BLaER1 (cell line): ENCODE measurements around the gene GNL3L.
A peak's percentile ranks its signal among the peaks of the same experiment; 100 is the strongest.
"Not testable (repeated sequence)": the region's sequence is repeated elsewhere in the genome, so short reads cannot be mapped to it uniquely, and the experiment has no call there.

Experiments
- H3K27ac ChIP-seq: shearing (Covaris generic); formaldehyde crosslinking; 2 replicates; pipeline ENCODE4 v1.8.1; 2022
- H3K27me3 ChIP-seq: shearing (Covaris generic); formaldehyde crosslinking; 2 replicates; pipeline ENCODE4 v1.8.1; 2022
- H3K36me3 ChIP-seq: shearing (Covaris generic); formaldehyde crosslinking; 2 replicates; pipeline ENCODE4 v1.8.1; 2022
- H3K4me1 ChIP-seq: shearing (Covaris generic); formaldehyde crosslinking; 2 replicates; pipeline ENCODE4 v1.8.1; 2022
- H3K4me2 ChIP-seq: shearing (Covaris generic); formaldehyde crosslinking; 2 replicates; pipeline ENCODE4 v1.8.1; 2022
- H3K4me3 ChIP-seq: shearing (Covaris generic); formaldehyde crosslinking; 2 replicates; pipeline ENCODE4 v1.8.1; 2022
- H3K9ac ChIP-seq: shearing (Covaris generic); formaldehyde crosslinking; 2 replicates; pipeline ENCODE4 v1.8.1; 2022
- H3K9me3 ChIP-seq: shearing (Covaris generic); formaldehyde crosslinking; 2 replicates; pipeline ENCODE4 v1.8.1; 2022
- H4K20me1 ChIP-seq: shearing (Covaris generic); formaldehyde crosslinking; 2 replicates; pipeline ENCODE4 v1.8.1; 2022
- Cebpa-rat ChIP-seq: shearing (Covaris generic); IDR thresholded peaks from 2 replicates; pipeline ENCODE4 v1.8.1; 2022

The GNL3L gene

DNA sequence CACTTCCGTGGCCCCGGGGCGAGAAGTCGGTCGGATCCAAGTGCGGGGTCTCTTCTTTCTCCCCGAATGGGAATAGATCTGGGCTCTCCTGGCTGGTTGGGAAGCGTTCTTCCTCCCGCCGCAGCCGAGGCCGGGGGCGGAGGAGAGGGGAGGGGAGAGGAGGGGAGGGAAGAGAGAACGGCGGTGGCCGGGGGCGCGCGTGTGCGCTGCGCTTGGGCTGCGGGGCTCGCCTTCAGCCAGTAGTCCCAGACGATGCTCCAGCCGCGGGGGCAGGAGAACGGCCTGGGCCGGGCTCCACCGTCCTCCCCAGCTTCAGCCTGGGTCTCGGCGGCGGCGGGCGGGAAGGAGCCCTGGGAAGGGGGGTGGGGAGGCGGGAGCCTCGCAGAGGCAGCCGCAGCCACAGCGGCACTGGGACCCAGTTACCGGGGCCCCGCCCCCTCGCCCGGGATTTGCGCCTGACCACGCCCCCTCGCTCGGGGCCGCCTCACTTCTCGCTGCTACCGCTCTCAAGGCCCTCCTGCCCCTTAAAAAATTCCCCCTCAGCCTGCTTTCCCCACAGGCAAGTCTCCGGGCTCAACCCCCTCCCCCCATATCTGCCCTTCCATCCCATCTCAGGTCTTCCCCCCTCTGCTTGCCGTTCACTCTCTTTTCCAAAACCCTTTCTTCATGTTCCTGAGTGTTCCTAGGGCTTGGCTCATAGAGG, 34.1 kb upstream of the GNL3L start, which contains the start of gene FGD1:
FGD1 (minus strand) TSS at position 421 of the 703 bp plus-strand sequence. CDS start 802 bp downstream, outside the sequence.
- Histone ChIP-seq H3K4me2 (peak within 1 kb of the TSS; percentile 81), H4K20me1 (no peaks in the 10 kb centered on the region), H3K4me3 (peak within 1 kb of the TSS; percentile 72), H3K27ac (peak within 1 kb of the TSS; percentile 51), H3K9ac (peak within 1 kb of the TSS; percentile 78), H3K36me3 (no peaks in the 10 kb centered on the region), H3K4me1 (peaks cover 6% of the 10 kb centered on the region; the same call in 1 of the 2 replicates), H3K27me3 (peaks cover 55% of the 10 kb centered on the region), H3K9me3 (peaks cover 12% of the 10 kb centered on the region; the same call in 1 of the 2 replicates)
- TF ChIP-seq Cebpa-rat: no peak

DNA sequence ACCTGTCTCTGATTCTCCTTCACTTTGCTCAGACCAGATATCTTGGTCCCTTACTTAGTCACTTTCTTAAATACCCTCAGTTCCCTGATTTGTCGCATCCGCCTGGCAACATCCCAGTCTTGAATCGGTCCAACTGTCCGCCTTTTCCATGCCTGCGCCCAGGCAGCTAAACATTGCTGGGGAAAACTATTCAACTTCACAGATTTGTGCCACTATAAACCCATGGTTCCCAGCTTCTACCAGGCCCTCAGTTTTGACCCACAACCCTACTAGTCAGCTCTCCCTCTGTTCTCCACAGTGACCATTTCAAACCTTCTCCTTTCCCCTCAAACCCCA, 33.5 kb upstream of the GNL3L start:
- Histone ChIP-seq H3K4me1 (peaks cover 6% of the 10 kb centered on the region; the same call in 1 of the 2 replicates), H3K9ac (no peak overlapping the region), H3K27me3 (peaks cover 56% of the 10 kb centered on the region), H3K27ac (no peak overlapping the region), H3K36me3 (no peaks in the 10 kb centered on the region), H3K4me2 (peak overlapping the region; percentile 81), H3K9me3 (peaks cover 12% of the 10 kb centered on the region; the same call in 1 of the 2 replicates), H3K4me3 (peak overlapping the region; percentile 72), H4K20me1 (no peaks in the 10 kb centered on the region)
- no peak for TF ChIP-seq Cebpa-rat

DNA sequence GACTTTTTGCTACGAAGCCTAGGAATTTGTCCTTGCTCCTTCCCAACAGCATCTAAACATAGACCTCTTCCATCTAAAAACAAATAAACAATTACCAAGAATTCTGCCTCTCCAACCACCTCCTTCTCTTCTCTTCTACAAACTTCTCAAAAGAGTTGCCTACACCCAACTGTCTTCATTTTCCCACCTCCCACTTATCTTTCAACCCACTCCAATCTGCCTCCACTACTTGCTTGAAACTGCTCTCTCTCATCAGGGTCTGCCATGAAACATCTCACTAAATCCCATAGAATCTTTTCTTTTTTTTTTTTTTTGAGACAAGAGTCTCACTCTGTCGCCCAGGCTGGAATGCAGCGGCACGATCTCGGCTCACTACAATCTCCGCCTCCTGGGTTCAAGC, 33.1 kb upstream of the GNL3L start:
- TF ChIP-seq Cebpa-rat: no peak
- H3K9me3 ChIP-seq: peaks cover 12% of the 10 kb centered on the region; the same call in 1 of the 2 replicates
- H3K27me3 ChIP-seq: peaks cover 55% of the 10 kb centered on the region
- H3K27ac ChIP-seq: no peak overlapping the region
- no peaks in the 10 kb centered on the region for H4K20me1 ChIP-seq
- H3K36me3 ChIP-seq: no peaks in the 10 kb centered on the region
- no peak overlapping the region for H3K4me3 ChIP-seq
- H3K9ac ChIP-seq: no peak overlapping the region
- no peak overlapping the region for H3K4me2 ChIP-seq
- H3K4me1 ChIP-seq: peaks cover 6% of the 10 kb centered on the region; the same call in 1 of the 2 replicates

DNA sequence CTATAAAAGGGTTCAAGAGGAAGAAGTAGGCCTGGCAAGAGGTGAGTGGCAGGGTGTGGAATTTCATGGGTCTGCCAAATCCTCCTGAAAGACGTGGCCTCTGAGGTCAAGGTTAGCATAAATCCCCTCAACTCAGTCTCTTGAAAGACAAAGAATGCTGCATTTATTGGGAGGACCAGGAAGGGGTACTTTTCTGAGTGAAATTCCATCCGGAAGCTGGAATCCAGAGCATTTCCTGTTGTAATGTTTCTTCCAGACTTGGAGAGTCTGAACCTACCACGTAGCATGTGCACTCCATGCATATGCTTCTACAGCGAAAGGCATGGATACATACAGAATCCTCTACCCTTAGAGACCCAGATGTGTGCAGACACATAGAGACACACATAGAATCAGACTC, 20.6 kb upstream of the GNL3L start:
- Histone ChIP-seq H3K4me1 (no peaks in the 10 kb centered on the region), H3K9me3 (peaks cover 27% of the 10 kb centered on the region), H4K20me1 (no peaks in the 10 kb centered on the region), H3K4me2 (no peak overlapping the region), H3K9ac (no peak overlapping the region), H3K27me3 (peaks cover 15% of the 10 kb centered on the region; the same call in 1 of the 2 replicates), H3K4me3 (no peak overlapping the region), H3K36me3 (no peaks in the 10 kb centered on the region), H3K27ac (no peak overlapping the region)
- TF ChIP-seq Cebpa-rat: no peak

DNA sequence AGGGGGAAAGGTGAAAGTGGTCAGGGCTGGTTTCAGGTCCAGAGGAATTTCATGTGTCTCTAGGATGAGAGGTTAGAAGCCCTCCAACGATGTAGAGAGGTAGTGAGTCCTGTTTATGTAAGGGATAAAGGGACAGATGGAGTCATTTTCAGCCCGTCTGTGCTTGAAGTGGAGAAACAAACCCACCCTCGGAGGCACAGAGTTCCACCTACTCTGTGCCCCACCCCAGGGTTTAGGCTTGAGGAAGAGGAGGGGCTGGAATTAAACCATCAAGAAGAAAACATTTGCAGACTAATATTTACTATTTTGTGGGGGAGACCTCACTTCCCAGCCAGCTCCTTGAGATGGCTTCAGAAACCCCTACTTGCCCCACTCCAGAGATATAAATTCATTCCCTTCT, 868 bp upstream of the GNL3L start:
- Histone ChIP-seq H3K4me1 (peaks cover 14% of the 10 kb centered on the region), H3K4me2 (peak overlapping the region; percentile 60), H3K27ac (peak overlapping the region; percentile 92), H3K27me3 (peaks cover 31% of the 10 kb centered on the region), H3K9me3 (no peaks in the 10 kb centered on the region), H3K36me3 (peaks cover 11% of the 10 kb centered on the region; the same call in 1 of the 2 replicates), H4K20me1 (peaks cover 3% of the 10 kb centered on the region; the same call in 1 of the 2 replicates), H3K4me3 (peak overlapping the region; percentile 79; the same call in 1 of the 2 replicates), H3K9ac (no peak overlapping the region)
- TF ChIP-seq Cebpa-rat: no peak

DNA sequence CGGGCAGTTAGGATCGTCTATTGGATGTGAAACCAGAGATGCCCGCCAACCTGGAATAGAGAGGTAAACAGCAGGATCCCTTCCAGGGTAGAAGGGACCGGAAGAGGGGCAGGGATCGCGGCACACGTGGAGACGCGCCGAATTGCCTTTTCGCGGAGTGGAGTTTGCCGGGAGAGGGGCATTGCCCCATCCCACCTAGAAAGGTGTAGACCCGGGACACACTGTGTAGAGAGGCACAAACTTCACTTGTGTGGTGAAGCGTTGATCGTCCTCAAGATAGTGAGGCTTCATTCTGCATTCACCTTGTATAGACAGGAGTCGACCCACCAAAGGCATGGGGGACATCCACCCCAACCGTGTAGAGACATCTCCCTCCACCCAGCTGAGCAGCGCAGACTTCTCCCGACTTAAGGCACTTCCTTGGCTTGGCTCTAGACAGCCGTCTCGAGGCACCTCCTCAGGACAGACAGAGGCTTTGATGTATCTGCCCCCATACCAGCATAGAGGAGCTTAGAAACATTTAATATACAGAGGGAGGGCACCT, 410 bp downstream of the GNL3L start:
- peak overlapping the region; percentile 92 for H3K27ac ChIP-seq

DNA sequence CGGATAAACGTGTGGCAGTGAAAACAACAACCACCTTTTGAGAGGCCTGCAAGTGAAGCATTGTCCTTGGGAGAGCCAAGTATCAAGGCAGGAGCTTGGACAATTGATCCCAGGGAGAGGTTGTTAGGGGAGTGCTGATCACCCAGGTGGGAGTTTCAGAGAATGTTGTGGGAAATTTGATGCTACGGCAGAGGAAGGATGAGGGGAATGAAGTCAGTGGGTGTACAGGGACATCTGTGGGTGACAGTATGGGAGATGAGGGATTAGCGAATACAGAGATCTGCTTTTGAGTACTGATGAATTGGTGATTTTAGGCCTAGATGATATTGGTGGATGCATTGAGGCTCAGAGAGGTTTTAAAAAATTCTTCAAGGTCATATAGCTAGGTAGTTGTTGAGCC, 4.3 kb downstream of the GNL3L start:
- TF ChIP-seq Cebpa-rat: no peak
- Histone ChIP-seq H4K20me1 (peaks cover 49% of the 10 kb centered on the region), H3K4me3 (no peak overlapping the region), H3K4me2 (peak overlapping the region; percentile 12; the same call in 1 of the 2 replicates), H3K4me1 (peaks cover 14% of the 10 kb centered on the region), H3K27ac (no peak overlapping the region), H3K36me3 (peaks cover 45% of the 10 kb centered on the region), H3K9ac (no peak overlapping the region), H3K27me3 (peaks cover 61% of the 10 kb centered on the region), H3K9me3 (no peaks in the 10 kb centered on the region)

More for the DNA sequence above, 410 bp downstream of the GNL3L start:
- Histone ChIP-seq H3K9me3 (no peaks in the 10 kb centered on the region), H3K9ac (peak overlapping the region; percentile 92), H4K20me1 (peaks cover 16% of the 10 kb centered on the region), H3K4me2 (peak overlapping the region; percentile 81), H3K4me1 (peaks cover 14% of the 10 kb centered on the region), H3K27me3 (peaks cover 33% of the 10 kb centered on the region), H3K4me3 (peak overlapping the region; percentile 79), H3K36me3 (peaks cover 17% of the 10 kb centered on the region; the same call in 1 of the 2 replicates)
- no peak for TF ChIP-seq Cebpa-rat

DNA sequence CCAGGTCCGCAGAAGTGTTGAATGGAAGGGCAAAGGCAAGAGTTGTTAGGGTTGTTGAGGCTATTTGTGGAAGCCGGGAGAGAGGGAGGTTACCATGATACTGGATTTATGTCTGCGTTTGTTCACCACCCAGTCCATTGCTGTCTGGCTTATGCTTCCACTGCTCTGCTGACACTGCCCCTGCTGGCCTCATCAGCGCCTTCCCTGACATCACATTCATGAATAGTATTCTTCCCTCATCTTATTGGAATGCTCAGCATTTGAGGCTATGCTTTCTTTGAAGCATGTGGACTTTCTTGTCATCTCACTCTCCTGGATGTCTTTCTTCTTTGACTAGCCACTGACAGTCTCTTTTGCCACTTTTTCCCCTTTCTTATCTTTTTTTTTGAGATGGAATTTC, 10.3 kb downstream of the GNL3L start:
- H3K4me3 ChIP-seq: no peak overlapping the region
- no peaks in the 10 kb centered on the region for H3K9me3 ChIP-seq
- peaks cover 64% of the 10 kb centered on the region for H3K27me3 ChIP-seq
- H4K20me1 ChIP-seq: peaks cover 44% of the 10 kb centered on the region
- H3K9ac ChIP-seq: no peak overlapping the region
- H3K4me1 ChIP-seq: no peaks in the 10 kb centered on the region
- H3K27ac ChIP-seq: no peak overlapping the region
- H3K36me3 ChIP-seq: peaks cover 84% of the 10 kb centered on the region
- H3K4me2 ChIP-seq: no peak overlapping the region
- TF ChIP-seq Cebpa-rat: no peak

DNA sequence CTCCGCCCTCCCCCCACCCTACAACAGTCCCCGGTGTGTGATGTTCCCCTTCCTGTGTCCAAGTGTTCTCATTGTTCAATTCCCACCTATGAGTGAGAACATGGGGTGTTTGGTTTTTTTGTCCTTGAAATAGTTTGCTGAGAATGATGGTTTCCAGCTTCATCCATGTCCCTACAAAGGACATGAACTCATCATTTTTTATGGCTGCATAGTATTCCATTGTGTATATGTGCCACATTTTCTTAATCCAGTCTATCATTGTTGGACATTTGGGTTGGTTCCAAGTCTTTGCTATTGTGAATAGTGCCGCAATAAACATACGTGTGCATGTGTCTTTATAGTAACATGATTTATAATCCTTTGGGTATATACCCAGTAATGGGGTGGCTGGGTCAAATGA, 12.2 kb downstream of the GNL3L start:
- H4K20me1 ChIP-seq: peaks cover 28% of the 10 kb centered on the region

DNA sequence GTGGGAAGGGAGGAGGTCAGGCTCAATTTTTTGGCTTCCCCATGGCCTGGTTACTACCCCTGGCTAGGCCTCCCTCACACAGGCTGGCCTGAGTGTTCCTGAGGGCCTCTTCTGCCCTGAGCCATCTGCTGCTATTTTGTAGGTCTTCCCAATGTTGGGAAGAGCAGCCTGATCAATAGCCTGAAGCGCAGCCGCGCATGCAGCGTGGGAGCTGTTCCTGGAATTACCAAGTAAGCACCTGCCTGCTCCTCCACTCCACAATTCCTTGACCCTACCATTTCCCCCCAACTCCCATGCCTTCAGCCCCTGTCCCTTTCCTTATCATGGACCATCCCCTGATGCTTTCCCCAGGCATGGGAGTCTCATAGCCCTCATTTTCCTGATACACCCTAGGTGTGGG, 20.8 kb downstream of the GNL3L start:
- Histone ChIP-seq H4K20me1 (peaks cover 20% of the 10 kb centered on the region; the same call in 1 of the 2 replicates), H3K27me3 (peaks cover 82% of the 10 kb centered on the region), H3K36me3 (peaks cover 99% of the 10 kb centered on the region)

More for the DNA sequence above, 12.2 kb downstream of the GNL3L start:
- not testable (repeated sequence) for H3K4me2 ChIP-seq, H3K4me1 ChIP-seq, H3K9me3 ChIP-seq, H3K9ac ChIP-seq, H3K4me3 ChIP-seq, H3K27ac ChIP-seq
- Histone ChIP-seq H3K27me3 (peaks cover 55% of the 10 kb centered on the region), H3K36me3 (peaks cover 93% of the 10 kb centered on the region)

More for the DNA sequence above, 20.8 kb downstream of the GNL3L start:
- Histone ChIP-seq H3K4me1 (no peaks in the 10 kb centered on the region), H3K4me3 (no peak overlapping the region), H3K9ac (no peak overlapping the region), H3K27ac (no peak overlapping the region), H3K4me2 (no peak overlapping the region), H3K9me3 (no peaks in the 10 kb centered on the region)
- TF ChIP-seq Cebpa-rat: no peak
